Putamen (tissue), 1 donor: Measurements from ENCODE around the gene JAZF1.
"Not testable (repeated sequence)": the region's sequence is repeated elsewhere in the genome, so short reads cannot be mapped to it uniquely, and the experiment has no call there.

Experiments
- DNase-seq: peaks from one replicate; pipeline ENCODE4 v3.0.0-alpha.2; 2016; ENCODE audit warnings: low spot score

The JAZF1 gene

GRCh38 chr7:27911920-27912319 lies 268.7 kb downstream of the JAZF1 start:
- DNase-seq = no peak

- peak; percentile 17 for DNase-seq
Measured at GRCh38 chr7:27910326-27910725, 270.3 kb downstream of the JAZF1 start.

- no peak for DNase-seq
Measured at GRCh38 chr7:27908534-27909165, 271.9 kb downstream of the JAZF1 start.

GRCh38 chr7:27906385-27907091 lies 274.1 kb downstream of the JAZF1 start:
- DNase-seq = no peak

- DNase-seq = no peak
Measured at GRCh38 chr7:27905951-27906350, 274.6 kb downstream of the JAZF1 start.

GRCh38 chr7:27901028-27901760 lies 279.4 kb downstream of the JAZF1 start:
- no peak for DNase-seq

GRCh38 chr7:27900006-27900405 lies 280.6 kb downstream of the JAZF1 start:
- DNase-seq = no peak

GRCh38 chr7:27899601-27900000 lies 281.0 kb downstream of the JAZF1 start:
- DNase-seq = no peak

GRCh38 chr7:27897441-27897847 lies 283.2 kb downstream of the JAZF1 start:
- DNase-seq = no peak

GRCh38 chr7:27897001-27897400 lies 283.6 kb downstream of the JAZF1 start:
- DNase-seq = no peak

- DNase-seq = no peak
Measured at GRCh38 chr7:27895551-27895950, 285.0 kb downstream of the JAZF1 start.

- no peak for DNase-seq
Measured at GRCh38 chr7:27890205-27890849, 290.3 kb downstream of the JAZF1 start.

GRCh38 chr7:27889800-27890199 lies 290.8 kb downstream of the JAZF1 start:
- DNase-seq = no peak

GRCh38 chr7:27888736-27889135 lies 291.9 kb downstream of the JAZF1 start:
- no peak for DNase-seq

GRCh38 chr7:27886710-27887109 lies 293.9 kb downstream of the JAZF1 start:
- DNase-seq = not testable (repeated sequence)

- DNase-seq = no peak
Measured at GRCh38 chr7:27885652-27886051, 294.9 kb downstream of the JAZF1 start.

GRCh38 chr7:27883696-27884095 lies 296.9 kb downstream of the JAZF1 start:
- no peak for DNase-seq

- DNase-seq = no peak
Measured at GRCh38 chr7:27876756-27877155, 303.8 kb downstream of the JAZF1 start.

GRCh38 chr7:27875832-27876231 lies 304.8 kb downstream of the JAZF1 start:
- DNase-seq = no peak

- DNase-seq = no peak
Measured at GRCh38 chr7:27875061-27875460, 305.5 kb downstream of the JAZF1 start.

GRCh38 chr7:27873981-27874957 lies 306.3 kb downstream of the JAZF1 start:
- peak; percentile 65 for DNase-seq
